Immature natural killer cell (primary cell): Measurements from ENCODE around the gene CDC42BPA. TPM values are rescaled to one million over a fixed set of nuclear protein-coding genes. Genes with fewer than 3 reads are reported as not detected.
"Not testable (repeated sequence)": the region's sequence is repeated elsewhere in the genome, so short reads cannot be mapped to it uniquely, and the experiment has no call there.

Experiments
- DNase-seq, 3 donors: peaks; one replicate each; pipeline ENCODE4 v3.0.0; 2022; ENCODE audit warnings: mixed read lengths in 1 of 3
- H3K27ac Mint-ChIP-seq, 6 donors: one replicate each; pipeline ENCODE4 v1.8.0; 2020; ENCODE audit warnings: mixed read lengths in 6 of 6, mild to moderate bottlenecking in 5 of 6, inconsistent platforms in 4 of 6, moderate library complexity in 3 of 6
- H3K27me3 Mint-ChIP-seq, 3 donors: one replicate each; pipeline ENCODE4 v1.8.0; 2020 to 2021; ENCODE audit warnings: low read depth in 3 of 3, mild to moderate bottlenecking in 3 of 3, mixed read lengths in 3 of 3, moderate library complexity in 3 of 3, inconsistent platforms in 1 of 3
- H3K36me3 Mint-ChIP-seq, 3 donors: one replicate each; pipeline ENCODE4 v1.8.0; 2020; ENCODE audit warnings: mixed read lengths in 3 of 3, inconsistent platforms in 2 of 3, mild to moderate bottlenecking in 2 of 3
- H3K4me1 Mint-ChIP-seq, 2 donors: one replicate each; pipeline ENCODE4 v1.8.0; 2020; ENCODE audit warnings: inconsistent platforms in 2 of 2, mild to moderate bottlenecking in 2 of 2, mixed read lengths in 2 of 2, moderate library complexity in 1 of 2
- H3K4me3 Mint-ChIP-seq, 5 donors: one replicate each; pipeline ENCODE4 v1.8.0; 2020; ENCODE audit warnings: mild to moderate bottlenecking in 5 of 5, mixed read lengths in 5 of 5, inconsistent platforms in 3 of 5, moderate library complexity in 3 of 5
- H3K9me3 Mint-ChIP-seq, 6 donors: one replicate each; pipeline ENCODE4 v1.8.0; 2020; ENCODE audit warnings: mild to moderate bottlenecking in 6 of 6, mixed read lengths in 6 of 6, inconsistent platforms in 4 of 6, moderate library complexity in 3 of 6
- polyA plus RNA-seq, 3 donors: library from polyadenylated mRNA; unstranded; fragments of 300-500 nt; fragmentation: Illumina TruSeq; gene quantifications; one replicate each; pipeline ENCODE4 v1.2.3, GENCODE V29; 2021

Gene CDC42BPA
- polyA plus RNA-seq, 3 donors from 2014 or later = 0.13 to 0.67 TPM; not detected in 1

DNA sequence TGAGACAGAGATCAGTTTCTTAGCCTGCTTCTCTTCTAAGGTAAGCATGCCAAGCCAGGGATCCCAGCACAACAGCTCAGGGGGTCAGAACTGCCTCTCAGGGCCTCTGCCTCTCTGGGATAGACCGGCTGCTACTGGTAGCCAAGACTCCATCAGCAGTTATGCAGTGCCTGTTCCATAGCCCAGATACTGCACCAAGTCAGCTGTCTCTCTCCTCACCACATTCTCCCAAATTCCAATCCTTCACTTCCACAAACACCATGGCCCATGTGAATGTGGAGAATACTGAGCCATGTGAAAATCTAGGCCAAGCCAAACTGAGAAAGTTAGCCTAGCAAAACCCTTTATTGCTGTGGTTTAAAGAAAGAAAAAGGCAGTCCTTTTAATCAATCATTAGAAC is 37.5 kb downstream of the CDC42BPA start:
- H3K27me3 Mint-ChIP-seq = peaks cover 1 to 2% (median 2%) of the 10 kb centered on the region in 3 donors
- no peak overlapping the region for H3K4me3 Mint-ChIP-seq
- no peak for DNase-seq
- peaks cover 0 to 1% (median 0%) of the 10 kb centered on the region in 6 donors for H3K9me3 Mint-ChIP-seq
- no peaks in the 10 kb centered on the region for H3K4me1 Mint-ChIP-seq
- H3K36me3 Mint-ChIP-seq = no peaks in the 10 kb centered on the region
- H3K27ac Mint-ChIP-seq = no peak overlapping the region

DNA sequence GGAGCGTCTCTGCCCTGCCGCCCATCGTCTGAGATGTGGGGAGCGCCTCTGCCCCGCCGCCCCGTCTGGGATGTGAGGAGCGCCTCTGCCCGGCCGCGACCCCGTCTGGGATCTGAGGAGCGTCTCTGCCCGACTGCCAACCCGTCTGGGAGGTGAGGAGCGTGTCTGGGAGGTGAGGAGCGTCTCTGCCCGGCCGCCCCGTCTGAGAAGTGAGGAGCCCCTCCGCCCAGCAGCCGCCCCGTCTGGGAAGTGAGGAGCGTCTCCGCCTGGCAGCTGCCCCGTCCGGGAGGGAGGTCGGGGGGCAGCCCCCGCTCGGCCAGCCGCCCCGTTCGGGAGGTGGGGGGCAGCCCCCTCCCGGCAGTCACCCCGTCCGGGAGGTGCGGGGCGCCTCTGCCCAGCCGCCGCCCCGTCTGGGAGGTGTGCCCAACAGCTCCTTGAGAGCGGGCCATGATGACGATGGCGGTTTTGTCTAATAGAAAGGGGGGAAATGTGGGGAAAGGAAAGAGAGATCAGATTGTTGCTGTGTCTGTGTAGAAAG is 42.1 kb downstream of the CDC42BPA start:
- not testable (repeated sequence) for H3K4me1 Mint-ChIP-seq, DNase-seq, H3K27me3 Mint-ChIP-seq, H3K36me3 Mint-ChIP-seq, H3K4me3 Mint-ChIP-seq, H3K27ac Mint-ChIP-seq, H3K9me3 Mint-ChIP-seq

DNA sequence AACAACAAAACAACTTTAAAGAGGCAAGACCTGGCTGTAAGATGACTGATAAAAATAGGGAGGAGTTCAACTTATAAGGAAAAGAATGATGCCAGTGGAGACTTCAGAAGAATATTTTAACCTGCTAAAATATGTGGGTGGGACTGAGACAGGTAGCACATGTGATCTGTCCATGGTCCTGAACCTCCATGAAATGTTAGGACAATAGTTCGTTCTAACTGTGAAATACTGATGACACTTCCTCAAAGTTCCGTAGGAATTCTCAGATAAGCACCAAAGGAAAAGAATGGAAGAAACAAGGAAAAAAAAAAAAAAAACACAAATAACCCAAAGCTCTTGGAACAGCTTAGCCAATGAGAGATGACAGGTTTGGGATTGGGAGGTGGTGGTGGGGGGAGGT is 44.7 kb downstream of the CDC42BPA start:
- no peaks in the 10 kb centered on the region for H3K9me3 Mint-ChIP-seq
- H3K27me3 Mint-ChIP-seq = peaks cover 2 to 6% (median 3%) of the 10 kb centered on the region in 3 donors
- H3K27ac Mint-ChIP-seq = no peak overlapping the region
- H3K4me1 Mint-ChIP-seq = no peaks in the 10 kb centered on the region
- H3K4me3 Mint-ChIP-seq = no peak overlapping the region
- DNase-seq = no peak
- H3K36me3 Mint-ChIP-seq = no peaks in the 10 kb centered on the region

DNA sequence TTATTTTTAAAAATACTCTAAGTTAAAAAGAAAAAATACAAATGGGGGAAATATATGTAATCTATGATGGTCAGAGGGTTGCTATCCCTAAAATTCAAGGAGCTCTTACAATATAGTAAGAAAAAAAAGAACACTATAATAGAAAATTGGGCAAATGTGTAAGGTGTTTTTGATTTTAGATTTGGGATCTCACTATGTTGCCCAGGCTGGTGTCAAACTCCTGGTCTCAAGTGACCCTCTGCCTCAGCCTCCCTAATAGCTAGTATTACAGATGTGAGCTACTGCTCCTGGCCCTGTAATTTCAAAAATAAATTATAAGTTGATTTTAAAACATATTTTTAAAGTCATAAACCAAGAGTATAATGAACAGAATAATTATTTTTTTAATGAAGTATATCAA is 45.9 kb downstream of the CDC42BPA start:
- Mint-ChIP-seq H3K4me1 (no peaks in the 10 kb centered on the region), H3K36me3 (no peaks in the 10 kb centered on the region), H3K27me3 (peaks cover 2 to 6% (median 3%) of the 10 kb centered on the region in 3 donors), H3K27ac (no peak overlapping the region), H3K9me3 (no peaks in the 10 kb centered on the region), H3K4me3 (no peak overlapping the region)
- no peak for DNase-seq

DNA sequence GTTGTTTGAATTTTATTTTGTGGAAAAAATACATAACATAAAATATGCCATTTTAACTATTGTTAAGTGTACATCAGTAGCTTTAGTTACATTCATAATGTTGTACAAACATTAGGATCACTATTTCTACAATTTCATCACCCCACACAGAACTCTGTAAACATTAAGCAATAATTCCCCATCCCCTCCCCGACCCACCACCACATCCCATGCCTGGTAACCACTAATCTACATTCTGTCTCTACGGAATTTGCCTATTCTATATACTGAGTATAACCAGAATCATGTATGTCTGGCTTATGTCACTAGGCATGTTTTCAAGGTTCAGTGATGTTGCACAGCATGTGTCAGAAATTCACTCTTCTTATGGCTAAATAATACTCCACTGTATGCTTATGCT is 47.7 kb downstream of the CDC42BPA start:
- Mint-ChIP-seq H3K27ac (no peak overlapping the region), H3K27me3 (peaks cover 2 to 6% (median 2%) of the 10 kb centered on the region in 3 donors), H3K9me3 (no peaks in the 10 kb centered on the region), H3K4me1 (no peaks in the 10 kb centered on the region), H3K4me3 (no peak overlapping the region), H3K36me3 (no peaks in the 10 kb centered on the region)
- no peak for DNase-seq

DNA sequence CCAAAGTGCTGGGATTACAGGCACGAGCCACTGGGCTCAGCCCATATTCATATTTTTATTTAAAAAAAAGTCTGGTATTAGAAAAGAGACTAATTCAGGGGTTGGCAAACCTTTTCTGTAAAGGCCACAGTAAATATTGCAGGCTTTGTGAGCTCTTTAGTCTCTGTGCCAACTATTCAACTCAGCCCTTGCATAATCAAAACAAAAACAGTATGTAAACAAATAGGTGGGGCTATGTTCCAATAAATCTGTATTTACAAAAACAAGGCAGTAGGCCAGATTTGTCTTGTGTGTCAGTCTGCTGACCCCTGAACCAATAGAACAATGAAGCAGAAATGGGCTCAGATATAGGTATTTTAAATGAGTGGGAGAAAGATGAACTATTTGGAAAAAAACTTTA is 49.3 kb downstream of the CDC42BPA start:
- no peak for DNase-seq
- Mint-ChIP-seq H3K4me3 (no peak overlapping the region), H3K9me3 (no peaks in the 10 kb centered on the region), H3K27me3 (peaks cover 0 to 6% (median 2%) of the 10 kb centered on the region in 3 donors), H3K4me1 (no peaks in the 10 kb centered on the region), H3K36me3 (no peaks in the 10 kb centered on the region), H3K27ac (no peak overlapping the region)

DNA sequence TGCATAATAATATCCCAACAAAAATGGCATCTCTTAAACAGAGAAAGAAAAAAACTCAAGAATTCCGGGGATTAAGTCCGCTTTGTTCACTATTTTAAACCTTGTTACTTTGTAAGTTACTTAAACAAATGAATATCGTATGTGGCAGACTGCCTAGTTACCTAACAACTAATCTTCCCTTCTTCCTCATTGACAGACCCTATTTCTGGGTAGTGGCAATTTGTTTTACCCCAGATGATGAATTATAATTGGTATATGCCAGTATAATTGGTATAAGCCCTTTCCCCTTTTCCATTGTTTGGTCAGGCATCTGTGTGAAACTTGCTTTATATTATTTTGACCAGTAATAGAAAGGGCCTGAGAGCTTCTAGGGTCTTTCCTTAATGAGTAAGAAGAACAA is 52.4 kb downstream of the CDC42BPA start:
- no peaks in the 10 kb centered on the region for H3K9me3 Mint-ChIP-seq
- no peak overlapping the region for H3K4me3 Mint-ChIP-seq
- no peak overlapping the region for H3K27ac Mint-ChIP-seq
- no peaks in the 10 kb centered on the region for H3K27me3 Mint-ChIP-seq
- DNase-seq = no peak
- no peaks in the 10 kb centered on the region for H3K4me1 Mint-ChIP-seq
- H3K36me3 Mint-ChIP-seq = no peaks in the 10 kb centered on the region

DNA sequence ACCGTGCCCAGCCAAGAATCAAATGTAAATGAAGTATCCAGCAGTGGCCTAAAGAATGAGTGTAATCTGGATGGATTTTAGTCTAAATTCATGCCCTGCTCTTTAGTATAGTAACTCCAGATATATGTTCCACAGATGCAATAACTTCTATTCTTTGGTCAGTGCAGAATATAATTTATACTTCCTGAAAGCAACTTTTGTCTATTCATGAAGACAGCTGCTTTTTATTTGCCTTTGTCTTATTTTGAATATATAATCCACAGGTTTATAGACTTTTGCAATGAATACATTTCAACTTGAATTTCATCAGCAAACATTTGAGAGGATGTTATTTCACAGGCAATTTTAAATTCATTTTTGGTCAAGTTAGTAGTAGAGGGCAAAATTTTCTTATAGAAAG is 54.4 kb downstream of the CDC42BPA start:
- Mint-ChIP-seq H3K4me1 (no peaks in the 10 kb centered on the region), H3K9me3 (no peaks in the 10 kb centered on the region), H3K27me3 (peaks cover 0 to 4% (median 0%) of the 10 kb centered on the region in 3 donors), H3K36me3 (no peaks in the 10 kb centered on the region), H3K4me3 (no peak overlapping the region), H3K27ac (no peak overlapping the region)
- no peak for DNase-seq

DNA sequence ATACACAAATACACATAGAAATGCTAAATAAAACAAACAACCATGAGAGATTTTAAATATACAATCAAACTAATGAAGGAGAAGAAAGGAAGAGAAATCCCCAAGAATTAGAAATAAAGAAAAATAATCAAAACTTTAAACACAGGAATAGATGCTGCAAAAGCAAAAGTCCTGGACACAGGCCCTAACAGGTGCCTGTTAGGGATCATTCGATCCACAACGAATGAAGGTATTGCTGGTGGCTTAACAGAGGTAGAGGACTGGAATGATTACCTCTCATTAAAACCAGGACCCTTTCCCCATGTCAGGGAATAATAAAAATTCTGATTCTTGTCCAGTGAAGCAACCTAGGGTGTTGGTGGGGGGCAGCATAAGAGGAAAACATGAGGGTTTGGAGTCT is 56.8 kb downstream of the CDC42BPA start:
- Mint-ChIP-seq H3K27ac (no peak overlapping the region), H3K4me3 (no peak overlapping the region)

DNA sequence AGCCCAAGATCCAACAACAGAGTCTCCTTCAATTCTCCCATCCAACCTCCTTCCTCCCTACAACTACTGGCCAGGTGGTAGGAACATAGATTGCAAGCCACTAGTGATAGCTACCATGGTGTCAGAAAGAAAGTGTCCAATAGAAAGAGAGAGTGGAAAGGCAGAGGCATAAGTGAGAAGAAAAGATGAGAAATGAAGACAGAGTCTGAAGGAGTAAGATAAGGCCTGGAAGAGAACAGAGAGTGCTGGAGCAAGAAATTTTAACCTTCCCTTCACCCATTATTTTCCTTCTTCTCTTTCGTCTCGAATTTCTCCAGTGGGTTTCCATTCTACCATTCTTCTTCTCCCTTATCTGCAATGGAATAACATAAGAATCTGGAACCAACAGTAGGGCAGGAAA is 57.9 kb downstream of the CDC42BPA start:
- Mint-ChIP-seq H3K4me3 (no peak overlapping the region), H3K27me3 (peaks cover 0 to 4% (median 0%) of the 10 kb centered on the region in 3 donors), H3K4me1 (no peaks in the 10 kb centered on the region), H3K36me3 (no peaks in the 10 kb centered on the region), H3K27ac (no peak overlapping the region), H3K9me3 (no peaks in the 10 kb centered on the region)
- DNase-seq = no peak

More for the DNA sequence above, 56.8 kb downstream of the CDC42BPA start:
- no peaks in the 10 kb centered on the region for H3K36me3 Mint-ChIP-seq
- no peak for DNase-seq
- H3K4me1 Mint-ChIP-seq = no peaks in the 10 kb centered on the region
- H3K9me3 Mint-ChIP-seq = no peaks in the 10 kb centered on the region
- H3K27me3 Mint-ChIP-seq = peaks cover 0 to 4% (median 0%) of the 10 kb centered on the region in 3 donors

DNA sequence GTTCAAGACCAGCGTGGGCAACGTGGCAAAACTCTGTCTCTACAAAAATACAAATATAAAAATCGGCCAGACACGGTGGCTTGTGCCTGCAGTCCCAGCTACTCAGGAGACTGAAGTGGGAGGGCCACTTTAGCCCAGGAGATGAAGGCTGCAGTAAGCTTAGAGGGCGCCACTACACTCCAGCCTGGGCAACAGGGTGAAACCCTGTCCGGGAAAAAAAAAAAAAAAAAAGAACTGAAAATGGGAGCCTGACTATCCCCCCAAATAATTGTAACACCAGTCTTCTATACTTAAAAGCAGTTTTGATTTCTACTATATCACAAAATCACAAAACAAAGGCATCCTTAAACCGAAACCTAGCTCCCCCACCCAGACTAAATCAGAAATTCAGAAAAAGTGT is 60.3 kb downstream of the CDC42BPA start:
- Mint-ChIP-seq H3K4me1 (no peaks in the 10 kb centered on the region), H3K4me3 (no peak overlapping the region), H3K27me3 (peaks cover 0 to 5% (median 2%) of the 10 kb centered on the region in 3 donors), H3K27ac (no peak overlapping the region), H3K36me3 (no peaks in the 10 kb centered on the region), H3K9me3 (peaks cover 0 to 4% (median 0%) of the 10 kb centered on the region in 6 donors)
- no peak for DNase-seq

DNA sequence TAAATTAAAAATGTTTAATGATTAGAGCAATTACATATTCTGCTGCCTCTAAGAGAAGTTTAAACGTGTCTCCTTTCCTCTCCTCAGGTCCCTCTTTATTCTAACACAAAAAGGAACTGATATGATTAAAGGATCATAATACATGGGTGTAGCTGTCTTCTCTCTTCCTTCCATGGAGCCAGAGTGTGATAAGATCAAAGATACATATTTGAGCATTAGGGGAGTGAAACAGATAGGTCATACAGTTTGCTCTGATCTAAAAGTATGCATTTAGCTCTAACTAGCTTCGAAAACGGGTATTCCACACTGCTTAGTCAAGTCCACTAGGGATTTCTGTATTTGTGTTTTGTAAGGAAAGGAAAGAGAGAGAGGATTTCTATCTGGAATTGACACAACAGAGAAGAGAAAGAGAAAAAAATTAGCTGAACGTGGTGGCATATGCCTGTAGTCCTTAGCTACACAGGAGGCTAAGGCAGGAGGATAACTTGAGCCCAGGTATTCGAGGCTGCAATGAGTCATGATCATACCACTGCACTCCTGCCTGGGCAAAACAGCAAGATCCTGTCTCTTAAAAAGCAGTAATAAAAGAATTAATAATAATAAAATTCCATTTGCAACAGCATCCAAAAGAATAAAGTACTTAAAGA is 63.1 kb downstream of the CDC42BPA start:
- no peak for DNase-seq
- Mint-ChIP-seq H3K36me3 (no peaks in the 10 kb centered on the region), H3K27me3 (peaks cover 0 to 3% (median 2%) of the 10 kb centered on the region in 3 donors), H3K9me3 (peaks cover 0 to 4% (median 0%) of the 10 kb centered on the region in 6 donors), H3K4me3 (no peak overlapping the region), H3K4me1 (no peaks in the 10 kb centered on the region), H3K27ac (no peak overlapping the region)

DNA sequence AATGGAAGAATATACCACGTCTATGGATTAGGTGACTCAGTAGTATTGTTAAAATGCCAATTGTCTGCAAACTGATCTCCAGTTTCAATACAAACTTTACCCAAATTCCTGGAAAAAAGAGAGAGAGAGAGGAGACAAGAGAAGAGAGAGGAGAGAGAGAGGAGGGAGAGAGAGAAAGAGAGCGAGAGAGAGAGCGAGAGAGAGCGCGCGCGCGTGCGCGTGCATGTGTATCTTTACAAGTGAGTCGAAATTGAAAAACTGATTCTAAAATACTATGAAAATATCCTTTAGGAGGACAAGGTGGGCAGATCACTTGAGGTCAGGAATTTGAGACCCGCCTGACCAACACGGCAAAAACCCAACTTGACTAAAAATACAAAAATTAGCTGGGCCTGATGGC is 65.2 kb downstream of the CDC42BPA start:
- no peak for DNase-seq
- Mint-ChIP-seq H3K9me3 (peaks cover 0 to 4% (median 0%) of the 10 kb centered on the region in 6 donors), H3K36me3 (no peaks in the 10 kb centered on the region), H3K4me3 (no peak overlapping the region), H3K4me1 (no peaks in the 10 kb centered on the region), H3K27me3 (peaks cover 0 to 2% (median 2%) of the 10 kb centered on the region in 3 donors), H3K27ac (no peak overlapping the region)

DNA sequence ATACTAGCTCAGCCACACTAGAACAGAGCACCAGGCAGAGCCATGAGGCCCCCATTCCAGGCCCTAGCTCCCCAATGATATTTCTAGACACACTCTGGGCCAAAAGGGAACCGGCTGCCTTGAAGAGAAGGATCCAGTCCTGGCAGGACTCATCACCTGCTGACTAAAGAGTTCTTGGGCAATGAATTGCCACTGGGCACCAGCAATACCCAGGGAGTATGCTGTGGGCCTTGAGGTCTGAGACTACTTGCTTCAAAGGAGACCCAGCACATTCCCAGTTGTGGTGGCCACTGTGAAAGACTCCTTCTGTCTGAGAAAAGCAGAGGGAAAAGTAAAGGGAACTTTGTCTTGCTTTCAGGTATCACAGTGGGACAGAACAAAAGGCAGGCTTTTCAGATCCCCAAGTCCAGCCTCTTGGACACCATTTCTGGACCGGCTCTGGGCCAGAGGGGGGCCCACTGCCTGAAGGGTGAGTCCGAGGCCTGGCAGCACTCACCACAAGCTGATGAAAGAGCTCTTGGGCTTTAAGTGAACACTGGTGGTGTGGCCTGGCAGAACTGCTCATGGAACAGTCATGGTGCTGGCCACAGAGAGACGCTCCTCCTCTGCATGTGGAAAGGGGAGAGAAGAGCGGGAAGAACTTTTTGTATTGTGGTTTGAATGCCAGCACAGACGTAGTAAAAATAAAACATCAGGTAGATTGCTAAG is 72.5 kb downstream of the CDC42BPA start:
- H3K9me3 Mint-ChIP-seq = peaks cover 0 to 5% (median 0%) of the 10 kb centered on the region in 6 donors
- H3K4me1 Mint-ChIP-seq = no peaks in the 10 kb centered on the region
- DNase-seq = no peak

More for the DNA sequence above, 72.5 kb downstream of the CDC42BPA start:
- Mint-ChIP-seq H3K4me3 (no peak overlapping the region), H3K27me3 (peaks cover 5% of the 10 kb centered on the region in 3 donors), H3K27ac (no peak overlapping the region), H3K36me3 (no peaks in the 10 kb centered on the region)
